ENCODE data around the gene RTP3. TPM values are rescaled to one million over a fixed set of nuclear protein-coding genes. Genes with fewer than 3 reads are reported as not detected.

Gene RTP3
- total and polyA plus RNA-seq, 2 experiments from 2014 or later = 0.16 TPM; not detected in 1

GRCh38 chr3:46491089-46492070 lies 6.4 kb upstream of the RTP3 start (continued):
- TF ChIP-seq ZNF462 (CRISPR knock-in tag; IDR thresholded peaks at IDR 0.05) = no peak
- no peak for TF ChIP-seq NANOG (IDR thresholded peaks at IDR 0.05; ENCODE audit: borderline replicate concordance)
- TF ChIP-seq JUNB (IDR thresholded peaks at IDR 0.05; ENCODE audit: unreplicated experiment) = no peak
- TF ChIP-seq ZNF331 (CRISPR knock-in tag; IDR thresholded peaks at IDR 0.05; ENCODE audit: low read depth) = no peak

- Mint-ChIP-seq H3K36me3 (ENCODE audit: low read depth) (peaks cover 19% of the 10 kb centered on the region), H3K27me3 (ENCODE audit: insufficient read depth, low read depth, poor library complexity) (peaks cover 2% of the 10 kb centered on the region), H3K4me3 (no peak overlapping the region), H3K9me3 (peaks cover 29% of the 10 kb centered on the region), H3K27ac (no peak overlapping the region), H3K4me1 (peaks cover 19% of the 10 kb centered on the region)
- Histone ChIP-seq H3K4me2 (no peak overlapping the region), H4K20me1 (replicated peaks; ENCODE audit: insufficient read depth) (no peaks in the 10 kb centered on the region), H3K79me2 (replicated peaks; ENCODE audit: insufficient read depth) (no peaks in the 10 kb centered on the region), H3F3A (replicated peaks; ENCODE audit: low read depth) (peaks cover 5% of the 10 kb centered on the region; the same call in 1 of the 2 replicates), H3K27me3 (ENCODE audit: insufficient read depth) (no peaks in the 10 kb centered on the region), H3K27ac (ENCODE audit: low read depth) (no peak overlapping the region), H2AFZ (no peak overlapping the region), H3K4me3 (no peak overlapping the region), H3K4me1 (ENCODE audit: insufficient read depth) (peaks cover 17% of the 10 kb centered on the region), H3K9me2 (ENCODE audit: insufficient read depth) (no peaks in the 10 kb centered on the region), H3K36me3 (ENCODE audit: insufficient read depth) (no peaks in the 10 kb centered on the region; the same call in 1 of the 2 replicates)
- no peak for ATAC-seq
- no peak for DNase-seq (ENCODE audit: low spot score)
- TF ChIP-seq CTCF (conservative IDR thresholded peaks at IDR 0.05; ENCODE audit: low read depth in 2 of 2) (no peak), EZH2phosphoT487 (IDR thresholded peaks at IDR 0.05; ENCODE audit: unreplicated experiment) (no peak), EZH2 (IDR thresholded peaks at IDR 0.05; ENCODE audit: low read depth, unreplicated experiment) (no peak), JUNB (IDR thresholded peaks at IDR 0.05; ENCODE audit: unreplicated experiment) (no peak), POLR2AphosphoS5 (IDR thresholded peaks at IDR 0.05; ENCODE audit: low read depth) (no peak), ETS1 (IDR thresholded peaks at IDR 0.05) (no peak), ZNF331 (CRISPR knock-in tag; IDR thresholded peaks at IDR 0.05; ENCODE audit: low read depth) (no peak), ZNF114 (CRISPR knock-in tag; IDR thresholded peaks at IDR 0.05) (no peak), STAT1 (IDR thresholded peaks at IDR 0.05; ENCODE audit: unreplicated experiment) (no peak)
Observed at GRCh38 chr3:46492890-46493547, 4.8 kb upstream of the RTP3 start.

All from GM23338 (cell line).